ENCODE results near the gene CTSO.

- TF ChIP-seq CTCF (IDR thresholded peaks at IDR 0.05; ENCODE audit: low read depth, low read length, missing input control) (no peak), JUND (IDR thresholded peaks at IDR 0.05) (no peak), ATF3 (IDR thresholded peaks at IDR 0.05) (no peak), REST (IDR thresholded peaks at IDR 0.05) (no peak), GABPA (IDR thresholded peaks at IDR 0.05 in 1 of 2, conservative IDR thresholded peaks at IDR 0.05 in 1 of 2) (no peak)
Observed at GRCh38 chr4:155887045-155887444, 66.6 kb downstream of the CTSO start.
